Neural progenitor cell (in vitro differentiated cells): ENCODE measurements around the gene TMOD4. TPM values are rescaled to one million over a fixed set of nuclear protein-coding genes. Genes with fewer than 3 reads are reported as not detected.

Experiments used
- DNase-seq: peaks from one replicate; pipeline ENCODE4 v3.0.0-alpha.2; 2016; ENCODE audit warnings: low spot score
- H2AFZ ChIP-seq: fragments of 200-600 bp; sonication (generic); replicated peaks from 2 replicates; pipeline ENCODE4 v1.6.1; 2016; ENCODE audit warnings: antibody characterized with exemption
- H3F3A ChIP-seq: fragments of 200-600 bp; sonication (generic); 2 replicates; pipeline ENCODE4 v1.6.1; 2016; ENCODE audit warnings: antibody characterized with exemption, low read depth
- H3K27ac ChIP-seq: fragments of 200-600 bp; sonication (generic); 2 replicates; pipeline ENCODE4 v1.5.1; 2016; ENCODE audit warnings: mild to moderate bottlenecking
- H3K27me3 ChIP-seq: fragments of 200-600 bp; sonication (generic); 2 replicates; pipeline ENCODE4 v1.6.1; 2016; ENCODE audit warnings: mild to moderate bottlenecking, moderate library complexity
- H3K36me3 ChIP-seq: fragments of 200-600 bp; sonication (generic); 2 replicates; pipeline ENCODE4 v1.5.1; 2016
- H3K4me1 ChIP-seq: fragments of 200-600 bp; sonication (generic); 2 replicates; pipeline ENCODE4 v1.6.1; 2016; ENCODE audit warnings: mixed run types
- H3K4me2 ChIP-seq: fragments of 200-600 bp; sonication (generic); 2 replicates; pipeline ENCODE4 v1.6.1; 2016
- H3K4me3 ChIP-seq: fragments of 200-600 bp; sonication (generic); 2 replicates; pipeline ENCODE4 v1.5.1; 2016
- H3K79me2 ChIP-seq: fragments of 200-600 bp; sonication (generic); 2 replicates; pipeline ENCODE4 v1.6.1; 2016; ENCODE audit warnings: low read depth
- H3K9ac ChIP-seq: fragments of 200-600 bp; sonication (generic); 2 replicates; pipeline ENCODE4 v1.6.1; 2016
- H3K9me3 ChIP-seq: fragments of 200-600 bp; sonication (generic); 2 replicates; pipeline ENCODE4 v1.5.1; 2016; ENCODE audit warnings: low read depth
- H4K20me1 ChIP-seq: fragments of 200-600 bp; sonication (generic); 2 replicates; pipeline ENCODE4 v1.6.1; 2016; ENCODE audit warnings: low read depth
- H3K27ac Mint-ChIP-seq: 3 replicates; pipeline ENCODE4 v1.8.0; 2021; ENCODE audit warnings: mixed read lengths
- H3K27me3 Mint-ChIP-seq: 2 replicates; pipeline ENCODE4 v1.8.0; 2022; ENCODE audit warnings: low read depth, mild to moderate bottlenecking, inconsistent platforms, moderate library complexity, mixed read lengths; ENCODE audit not compliant: insufficient read depth
- H3K36me3 Mint-ChIP-seq: 3 replicates; pipeline ENCODE4 v1.8.0; 2021; ENCODE audit warnings: mixed read lengths
- H3K4me1 Mint-ChIP-seq: 3 replicates; pipeline ENCODE4 v1.8.0; 2021; ENCODE audit warnings: mixed read lengths
- H3K4me3 Mint-ChIP-seq: 3 replicates; pipeline ENCODE4 v1.8.0; 2021; ENCODE audit warnings: mild to moderate bottlenecking, moderate library complexity, mixed read lengths
- H3K9me3 Mint-ChIP-seq: 3 replicates; pipeline ENCODE4 v1.8.0; 2020; ENCODE audit warnings: mixed read lengths
- CTCF ChIP-seq: fragments of 200-600 bp; sonication (generic); IDR thresholded peaks from 2 replicates; pipeline ENCODE4 v1.5.1; 2017; ENCODE audit warnings: antibody characterized with exemption, mild to moderate bottlenecking
- EZH2 ChIP-seq: fragments of 200-600 bp; sonication (generic); IDR thresholded peaks from 2 replicates; pipeline ENCODE4 v1.6.1; 2017; ENCODE audit warnings: antibody characterized with exemption, mild to moderate bottlenecking, moderate library complexity
- EZH2phosphoT487 ChIP-seq: fragments of 200-600 bp; sonication (generic); IDR thresholded peaks from 2 replicates; pipeline ENCODE4 v1.6.1; 2017; ENCODE audit warnings: antibody characterized with exemption
- total RNA-seq: library from RNA; depleted of rRNA; stranded (reverse); fragments of >200 nt; gene quantifications from 2 replicates; pipeline ENCODE4 v1.2.3, GENCODE V29; 2015; ENCODE audit warnings: low replicate concordance

TMOD4 gene
- total RNA-seq, 1 donor from 2014 or later, result not detected

GRCh38 chr1:151128800-151129199 is 47.0 kb downstream of the TMOD4 start:
- peak; percentile 22 for DNase-seq
- Histone ChIP-seq H3K4me1 (peaks cover 18% of the 10 kb centered on the region), H3K4me2 (no peak overlapping the region), H3K79me2 (no peaks in the 10 kb centered on the region), H3F3A (peaks cover 29% of the 10 kb centered on the region), H3K27me3 (peaks cover 43% of the 10 kb centered on the region), H3K27ac (no peak overlapping the region), H3K9ac (no peak overlapping the region), H3K9me3 (no peaks in the 10 kb centered on the region), H3K4me3 (no peak overlapping the region), H3K36me3 (no peaks in the 10 kb centered on the region), H4K20me1 (no peaks in the 10 kb centered on the region), H2AFZ (no peak overlapping the region)
- H3K4me1 Mint-ChIP-seq, result peaks cover 19% of the 10 kb centered on the region
- H3K4me3 Mint-ChIP-seq, result no peak overlapping the region
- H3K9me3 Mint-ChIP-seq, result no peaks in the 10 kb centered on the region
- no peak for TF ChIP-seq EZH2
- TF ChIP-seq EZH2phosphoT487, result no peak
- no peak for TF ChIP-seq CTCF
- H3K27ac Mint-ChIP-seq, result no peak overlapping the region
- peaks cover 12% of the 10 kb centered on the region for H3K27me3 Mint-ChIP-seq
- H3K36me3 Mint-ChIP-seq, result peaks cover 6% of the 10 kb centered on the region

GRCh38 chr1:151124763-151125403 is 50.9 kb downstream of the TMOD4 start:
- no peaks in the 10 kb centered on the region for H3K9me3 ChIP-seq
- no peaks in the 10 kb centered on the region for H3K36me3 Mint-ChIP-seq
- H2AFZ ChIP-seq, result no peak overlapping the region
- H3K4me2 ChIP-seq, result no peak overlapping the region
- peaks cover 8% of the 10 kb centered on the region for H3K4me1 ChIP-seq
- no peak overlapping the region for H3K4me3 Mint-ChIP-seq
- no peak overlapping the region for H3K27ac ChIP-seq
- DNase-seq, result no peak
- H3K9ac ChIP-seq, result no peak overlapping the region
- peaks cover 4% of the 10 kb centered on the region for H3K27me3 ChIP-seq
- H3K27ac Mint-ChIP-seq, result peak overlapping the region; percentile 9
- no peaks in the 10 kb centered on the region for H3K79me2 ChIP-seq
- TF ChIP-seq EZH2phosphoT487, result no peak
- TF ChIP-seq EZH2, result no peak
- no peak for TF ChIP-seq CTCF
- H3K9me3 Mint-ChIP-seq, result no peaks in the 10 kb centered on the region
- no peak overlapping the region for H3K4me3 ChIP-seq
- H4K20me1 ChIP-seq, result no peaks in the 10 kb centered on the region
- H3K27me3 Mint-ChIP-seq, result peaks cover 9% of the 10 kb centered on the region
- peaks cover 8% of the 10 kb centered on the region for H3K4me1 Mint-ChIP-seq
- H3K36me3 ChIP-seq, result no peaks in the 10 kb centered on the region
- H3F3A ChIP-seq, result peaks cover 3% of the 10 kb centered on the region

Other genes starting within 250 kb of the TMOD4 start
- 63.4 and 79.5 TPM in 2 replicates for gene SETDB1, start 249.6 kb downstream of the TMOD4 start, total RNA-seq
- gene CERS2, start 201.1 kb downstream of the TMOD4 start, total RNA-seq, result 104 and 122 TPM in 2 replicates
- gene ANXA9, start 193.7 kb downstream of the TMOD4 start, total RNA-seq, result 0.77 TPM in 1 of 2 replicates, not detected in the other
- 8.5 and 15.8 TPM in 2 replicates for gene MINDY1, start 169.1 kb downstream of the TMOD4 start, total RNA-seq
- 27.0 and 33.0 TPM in 2 replicates for gene PRUNE1, start 167.5 kb downstream of the TMOD4 start, total RNA-seq
- 0.97 and 1.0 TPM in 2 replicates for gene BNIPL, start 139.4 kb downstream of the TMOD4 start, total RNA-seq
- 2.9 and 5.5 TPM in 2 replicates for gene C1orf56, start 128.2 kb downstream of the TMOD4 start, total RNA-seq
- gene CDC42SE1, start 116.4 kb downstream of the TMOD4 start, total RNA-seq, result 50.7 and 54.9 TPM in 2 replicates
- 27.9 and 37.0 TPM in 2 replicates for gene MLLT11, start 115.6 kb downstream of the TMOD4 start, total RNA-seq
- 6.5 and 6.9 TPM in 2 replicates for gene GABPB2, start 105.2 kb downstream of the TMOD4 start, total RNA-seq
- 5.6 and 12.1 TPM in 2 replicates for gene SEMA6C, start 29.4 kb downstream of the TMOD4 start, total RNA-seq
- not detected in 2 replicates for gene TNFAIP8L2, start 19.3 kb downstream of the TMOD4 start, total RNA-seq
- gene LYSMD1, start 10.1 kb downstream of the TMOD4 start, total RNA-seq, result 15.5 and 18.9 TPM in 2 replicates
- gene SCNM1, start 9.8 kb downstream of the TMOD4 start, total RNA-seq, result 22.0 and 25.3 TPM in 2 replicates
- 107 and 117 TPM in 2 replicates for gene VPS72, start 14.2 kb upstream of the TMOD4 start, total RNA-seq
- 81.2 and 90.6 TPM in 2 replicates for gene PIP5K1A, start 22.6 kb upstream of the TMOD4 start, total RNA-seq
- 123 and 162 TPM in 2 replicates for gene PSMD4, start 78.8 kb upstream of the TMOD4 start, total RNA-seq
- gene ZNF687, start 106.3 kb upstream of the TMOD4 start, total RNA-seq, result 20.2 and 43.1 TPM in 2 replicates
- 19.0 and 33.5 TPM in 2 replicates for gene PI4KB, start 151.4 kb upstream of the TMOD4 start, total RNA-seq
- gene RFX5, start 171.3 kb upstream of the TMOD4 start, total RNA-seq, result 87.5 and 108 TPM in 2 replicates
- gene SELENBP1, start 196.7 kb upstream of the TMOD4 start, total RNA-seq, result 38.5 and 63.2 TPM in 2 replicates
- 267 and 321 TPM in 2 replicates for gene PSMB4, start 223.6 kb upstream of the TMOD4 start, total RNA-seq